SK-N-MC (cell line): ENCODE measurements around the gene CXCL16.

Experiments used
- EZH2 ChIP-seq: fragments of 200-600 bp; sonication (generic); IDR thresholded peaks from one replicate; pipeline ENCODE4 v1.6.1; 2017; ENCODE audit warnings: antibody characterized with exemption
- FOXP2 ChIP-seq: optimal IDR thresholded peaks from 2 replicates; pipeline ENCODE3; 2011; ENCODE audit warnings: mild to moderate bottlenecking, moderate library complexity; ENCODE audit not compliant: insufficient read depth; ENCODE audit errors: extremely low read length, control extremely low read depth
- POLR2AphosphoS5 ChIP-seq: IDR thresholded peaks from 2 replicates; pipeline ENCODE4 v1.6.1; 2012; ENCODE audit warnings: mild to moderate bottlenecking, low read depth, low read length, borderline replicate concordance

- TF ChIP-seq POLR2AphosphoS5 (no peak), EZH2 (no peak), FOXP2 (no peak)
Measured at GRCh38 chr17:4724650-4725049, 15.1 kb downstream of the CXCL16 start.
